Neural cell (in vitro differentiated cells): Measurements from ENCODE around the gene AKR1E2. TPM values are rescaled to one million over a fixed set of nuclear protein-coding genes. Genes with fewer than 3 reads are reported as not detected.

ENCODE experiments used
- H2AFZ ChIP-seq: fragments of 200-600, 300-800 bp; sonication (generic), shearing (Covaris generic); 2 replicates; pipeline ENCODE4 v1.6.0; 2014; ENCODE audit warnings: low read depth, mild to moderate bottlenecking, antibody characterized with exemption, low read length, moderate library complexity
- H3F3A ChIP-seq: fragments of 200-600 bp; shearing (Covaris generic); 2 replicates; pipeline ENCODE4 v1.6.1; 2016; ENCODE audit warnings: mild to moderate bottlenecking, moderate library complexity, mixed read lengths, antibody characterized with exemption, low read length; ENCODE audit not compliant: insufficient read depth, poor library complexity, severe bottlenecking
- H3K27ac ChIP-seq: fragments of 200-600, 300-800 bp; sonication (generic), shearing (Covaris generic); 2 replicates; pipeline ENCODE4 v1.5.1; 2014; ENCODE audit warnings: mild to moderate bottlenecking, low read length, moderate library complexity
- H3K27me3 ChIP-seq: fragments of 300-800, 200-600 bp; sonication (generic), shearing (Covaris generic); 2 replicates; pipeline ENCODE4 v1.6.0; 2014; ENCODE audit warnings: mild to moderate bottlenecking, low read depth, low read length, moderate library complexity; ENCODE audit not compliant: insufficient read depth
- H3K36me3 ChIP-seq: fragments of 300-800, 200-600 bp; sonication (generic), shearing (Covaris generic); 2 replicates; pipeline ENCODE4 v1.5.1; 2014; ENCODE audit warnings: mild to moderate bottlenecking, antibody characterized with exemption, low read length, moderate library complexity; ENCODE audit not compliant: insufficient read depth
- H3K4me2 ChIP-seq: fragments of 300-800, 200-600 bp; sonication (generic), shearing (Covaris generic); 2 replicates; pipeline ENCODE4 v1.6.0; 2014; ENCODE audit warnings: mild to moderate bottlenecking, low read length
- H3K4me3 ChIP-seq: fragments of 300-800, 200-600 bp; sonication (generic), shearing (Covaris generic); 2 replicates; pipeline ENCODE4 v1.5.1; 2014; ENCODE audit warnings: mild to moderate bottlenecking, low read length, moderate library complexity
- H3K79me2 ChIP-seq: fragments of 200-600 bp; shearing (Covaris generic); replicated peaks from 2 replicates; pipeline ENCODE4 v1.6.0; 2014; ENCODE audit warnings: mild to moderate bottlenecking, low read length, moderate library complexity; ENCODE audit not compliant: insufficient read depth
- H3K9ac ChIP-seq: fragments of 300-800, 200-600 bp; sonication (generic), shearing (Covaris generic); 2 replicates; pipeline ENCODE4 v1.6.1; 2016; ENCODE audit warnings: mild to moderate bottlenecking, low read length, mixed read lengths
- H3K9me2 ChIP-seq: fragments of 200-600 bp; shearing (Covaris generic); 2 replicates; pipeline ENCODE4 v1.6.1; 2016; ENCODE audit warnings: mild to moderate bottlenecking, low read length, mixed read lengths; ENCODE audit not compliant: insufficient read depth
- H3K9me3 ChIP-seq: fragments of 200-600, 300-800 bp; sonication (generic), shearing (Covaris generic); 2 replicates; pipeline ENCODE4 v1.6.1; 2016; ENCODE audit warnings: mild to moderate bottlenecking, mixed run types, low read length, moderate library complexity, mixed read lengths
- H4K20me1 ChIP-seq: fragments of 200-600 bp; shearing (Covaris generic); 2 replicates; pipeline ENCODE4 v1.6.1; 2016; ENCODE audit warnings: mild to moderate bottlenecking, mixed run types; ENCODE audit not compliant: insufficient read depth
- EP300 ChIP-seq: fragments of 450-650 bp; conservative IDR thresholded peaks from 2 replicates; pipeline ENCODE4 v1.6.1; 2014; ENCODE audit warnings: antibody characterized with exemption, mild to moderate bottlenecking, moderate library complexity; ENCODE audit not compliant: poor library complexity, severe bottlenecking
- EZH2 ChIP-seq: fragments of 200-600, 300-800 bp; shearing (Covaris generic), sonication (generic); IDR thresholded peaks from 2 replicates; pipeline ENCODE4 v1.6.1; 2014; ENCODE audit warnings: antibody characterized with exemption, low read length, borderline replicate concordance, mild to moderate bottlenecking; ENCODE audit not compliant: insufficient read depth, poor library complexity, severe bottlenecking
- MXI1 ChIP-seq: fragments of 450-650 bp; conservative IDR thresholded peaks from 2 replicates; pipeline ENCODE4 v1.6.1; 2014; ENCODE audit warnings: antibody characterized with exemption, mild to moderate bottlenecking; ENCODE audit not compliant: poor library complexity, severe bottlenecking
- POLR2AphosphoS5 ChIP-seq: IDR thresholded peaks from 2 replicates; pipeline ENCODE4 v1.6.1; 2012
- RAD21 ChIP-seq: fragments of 450-650 bp; conservative IDR thresholded peaks from 2 replicates; pipeline ENCODE4 v1.6.1; 2014; ENCODE audit warnings: antibody characterized with exemption, mild to moderate bottlenecking, moderate library complexity
- SMC3 ChIP-seq: fragments of 450-650 bp; conservative IDR thresholded peaks from 2 replicates; pipeline ENCODE4 v1.6.1; 2014; ENCODE audit warnings: antibody characterized with exemption, mild to moderate bottlenecking, moderate library complexity; ENCODE audit not compliant: poor library complexity
- TAF1 ChIP-seq: IDR thresholded peaks from 2 replicates; pipeline ENCODE4 v1.6.1; 2012; ENCODE audit warnings: low read depth
- polyA plus RNA-seq: library from polyadenylated mRNA; depleted of rRNA; stranded (reverse); fragments of >200 nt; gene quantifications from 2 replicates; pipeline ENCODE4 v1.2.3, GENCODE V29; 2014
- TF ChIP-seq, protein P1 (sequence below): IDR thresholded peaks from 2 replicates; pipeline ENCODE4 v1.6.1; 2012; ENCODE audit warnings: borderline replicate concordance
- TF ChIP-seq, protein P2 (sequence below): fragments of 450-650 bp; IDR thresholded peaks from 2 replicates; pipeline ENCODE4 v1.5.1; 2014; ENCODE audit warnings: antibody characterized with exemption, mild to moderate bottlenecking, moderate library complexity; ENCODE audit not compliant: poor library complexity, severe bottlenecking

The AKR1E2 gene
- polyA plus RNA-seq, 1 donor from 2014 or later: not detected

DNA sequence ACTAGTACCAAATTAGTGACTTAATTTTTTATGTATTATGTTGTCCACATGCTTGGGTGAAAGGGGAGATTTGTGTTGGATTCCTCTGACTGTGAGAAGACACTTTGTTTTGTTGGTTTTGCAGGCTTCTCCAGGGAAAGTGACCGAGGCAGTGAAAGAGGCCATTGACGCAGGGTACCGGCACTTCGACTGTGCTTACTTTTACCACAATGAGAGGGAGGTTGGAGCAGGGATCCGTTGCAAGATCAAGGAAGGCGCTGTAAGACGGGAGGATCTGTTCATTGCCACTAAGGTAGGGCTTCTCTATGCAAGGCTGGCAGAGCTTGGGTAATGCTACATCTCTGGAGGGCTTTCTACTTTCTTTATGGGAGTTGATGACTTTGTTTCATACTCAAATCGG lies 4.5 kb downstream of the AKR1E2 start:
- H3K9ac ChIP-seq: no peak overlapping the region
- peaks cover 16% of the 10 kb centered on the region for H3K27me3 ChIP-seq
- H3F3A ChIP-seq: no peaks in the 10 kb centered on the region
- no peaks in the 10 kb centered on the region for H3K79me2 ChIP-seq
- no peak overlapping the region for H3K4me2 ChIP-seq
- H3K9me2 ChIP-seq: no peaks in the 10 kb centered on the region
- H3K4me3 ChIP-seq: no peak overlapping the region
- H3K36me3 ChIP-seq: no peaks in the 10 kb centered on the region
- no peak overlapping the region for H2AFZ ChIP-seq
- no peaks in the 10 kb centered on the region for H3K9me3 ChIP-seq
- TF ChIP-seq, protein P1, sequence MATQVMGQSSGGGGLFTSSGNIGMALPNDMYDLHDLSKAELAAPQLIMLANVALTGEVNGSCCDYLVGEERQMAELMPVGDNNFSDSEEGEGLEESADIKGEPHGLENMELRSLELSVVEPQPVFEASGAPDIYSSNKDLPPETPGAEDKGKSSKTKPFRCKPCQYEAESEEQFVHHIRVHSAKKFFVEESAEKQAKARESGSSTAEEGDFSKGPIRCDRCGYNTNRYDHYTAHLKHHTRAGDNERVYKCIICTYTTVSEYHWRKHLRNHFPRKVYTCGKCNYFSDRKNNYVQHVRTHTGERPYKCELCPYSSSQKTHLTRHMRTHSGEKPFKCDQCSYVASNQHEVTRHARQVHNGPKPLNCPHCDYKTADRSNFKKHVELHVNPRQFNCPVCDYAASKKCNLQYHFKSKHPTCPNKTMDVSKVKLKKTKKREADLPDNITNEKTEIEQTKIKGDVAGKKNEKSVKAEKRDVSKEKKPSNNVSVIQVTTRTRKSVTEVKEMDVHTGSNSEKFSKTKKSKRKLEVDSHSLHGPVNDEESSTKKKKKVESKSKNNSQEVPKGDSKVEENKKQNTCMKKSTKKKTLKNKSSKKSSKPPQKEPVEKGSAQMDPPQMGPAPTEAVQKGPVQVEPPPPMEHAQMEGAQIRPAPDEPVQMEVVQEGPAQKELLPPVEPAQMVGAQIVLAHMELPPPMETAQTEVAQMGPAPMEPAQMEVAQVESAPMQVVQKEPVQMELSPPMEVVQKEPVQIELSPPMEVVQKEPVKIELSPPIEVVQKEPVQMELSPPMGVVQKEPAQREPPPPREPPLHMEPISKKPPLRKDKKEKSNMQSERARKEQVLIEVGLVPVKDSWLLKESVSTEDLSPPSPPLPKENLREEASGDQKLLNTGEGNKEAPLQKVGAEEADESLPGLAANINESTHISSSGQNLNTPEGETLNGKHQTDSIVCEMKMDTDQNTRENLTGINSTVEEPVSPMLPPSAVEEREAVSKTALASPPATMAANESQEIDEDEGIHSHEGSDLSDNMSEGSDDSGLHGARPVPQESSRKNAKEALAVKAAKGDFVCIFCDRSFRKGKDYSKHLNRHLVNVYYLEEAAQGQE: no peak
- no peak for TF ChIP-seq MXI1
- H4K20me1 ChIP-seq: no peaks in the 10 kb centered on the region
- H3K27ac ChIP-seq: no peak overlapping the region

DNA sequence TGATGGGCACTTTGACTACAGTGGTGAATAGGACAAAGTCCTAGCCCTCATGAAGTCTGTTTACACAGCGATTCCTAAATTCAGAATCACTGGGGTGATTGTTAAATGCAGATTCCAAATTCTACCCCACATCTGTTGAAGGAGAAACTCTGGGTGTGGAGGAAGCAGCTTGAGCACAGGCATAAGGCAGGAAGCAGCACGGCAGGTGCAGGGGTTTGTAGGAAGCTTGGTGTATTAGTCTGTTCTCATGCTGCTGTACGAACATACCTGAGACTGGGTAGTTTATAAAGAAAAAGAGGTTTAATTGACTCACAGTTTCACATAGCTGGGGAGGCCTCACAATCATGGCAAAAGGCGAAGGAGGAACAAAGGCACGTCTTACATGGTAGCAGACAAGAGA lies 5.1 kb downstream of the AKR1E2 start:
- Histone ChIP-seq H3K4me2 (no peak overlapping the region), H2AFZ (no peak overlapping the region), H3K27me3 (peaks cover 13% of the 10 kb centered on the region), H3K4me3 (no peak overlapping the region), H3K27ac (no peak overlapping the region), H3F3A (no peaks in the 10 kb centered on the region), H3K9me3 (no peaks in the 10 kb centered on the region), H3K9me2 (no peaks in the 10 kb centered on the region), H4K20me1 (no peaks in the 10 kb centered on the region), H3K9ac (no peak overlapping the region), H3K79me2 (no peaks in the 10 kb centered on the region), H3K36me3 (no peaks in the 10 kb centered on the region)
- TF ChIP-seq, protein P2, sequence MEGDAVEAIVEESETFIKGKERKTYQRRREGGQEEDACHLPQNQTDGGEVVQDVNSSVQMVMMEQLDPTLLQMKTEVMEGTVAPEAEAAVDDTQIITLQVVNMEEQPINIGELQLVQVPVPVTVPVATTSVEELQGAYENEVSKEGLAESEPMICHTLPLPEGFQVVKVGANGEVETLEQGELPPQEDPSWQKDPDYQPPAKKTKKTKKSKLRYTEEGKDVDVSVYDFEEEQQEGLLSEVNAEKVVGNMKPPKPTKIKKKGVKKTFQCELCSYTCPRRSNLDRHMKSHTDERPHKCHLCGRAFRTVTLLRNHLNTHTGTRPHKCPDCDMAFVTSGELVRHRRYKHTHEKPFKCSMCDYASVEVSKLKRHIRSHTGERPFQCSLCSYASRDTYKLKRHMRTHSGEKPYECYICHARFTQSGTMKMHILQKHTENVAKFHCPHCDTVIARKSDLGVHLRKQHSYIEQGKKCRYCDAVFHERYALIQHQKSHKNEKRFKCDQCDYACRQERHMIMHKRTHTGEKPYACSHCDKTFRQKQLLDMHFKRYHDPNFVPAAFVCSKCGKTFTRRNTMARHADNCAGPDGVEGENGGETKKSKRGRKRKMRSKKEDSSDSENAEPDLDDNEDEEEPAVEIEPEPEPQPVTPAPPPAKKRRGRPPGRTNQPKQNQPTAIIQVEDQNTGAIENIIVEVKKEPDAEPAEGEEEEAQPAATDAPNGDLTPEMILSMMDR: no peak
- no peak for TF ChIP-seq SMC3
- no peak for TF ChIP-seq EP300
- TF ChIP-seq MXI1: no peak
- TF ChIP-seq EZH2: no peak
- TF ChIP-seq RAD21: no peak
- TF ChIP-seq POLR2AphosphoS5: no peak
- TF ChIP-seq, protein P1: no peak
- TF ChIP-seq TAF1: no peak
